NCI-H1694 (cell line): ENCODE data around the gene SIRPD.
"Not testable (repeated sequence)": the region's sequence is repeated elsewhere in the genome, so short reads cannot be mapped to it uniquely, and the experiment has no call there.

Experiments used
- DNase-seq: peaks from one replicate; lab custom pipeline; 2025; lab: John Stamatoyannopoulos, UW

The SIRPD gene

DNA sequence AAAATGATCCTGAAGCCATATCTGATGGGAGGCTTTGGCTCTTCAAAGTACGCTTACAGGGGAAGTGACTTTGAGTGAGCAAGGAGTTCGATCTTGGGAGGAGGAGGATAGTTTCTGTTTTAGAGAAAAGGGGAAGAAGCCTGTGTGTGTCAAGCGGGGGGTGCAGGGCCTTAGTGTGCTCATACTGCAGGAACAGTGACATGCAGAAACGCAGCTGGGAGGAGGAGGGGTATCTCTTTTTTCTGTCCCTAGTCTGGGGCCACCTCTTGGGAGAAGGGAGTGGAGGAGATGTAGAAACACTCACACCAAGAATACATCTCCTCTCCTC lies 19.8 kb downstream of the SIRPD start:
- DNase-seq: no peak

DNA sequence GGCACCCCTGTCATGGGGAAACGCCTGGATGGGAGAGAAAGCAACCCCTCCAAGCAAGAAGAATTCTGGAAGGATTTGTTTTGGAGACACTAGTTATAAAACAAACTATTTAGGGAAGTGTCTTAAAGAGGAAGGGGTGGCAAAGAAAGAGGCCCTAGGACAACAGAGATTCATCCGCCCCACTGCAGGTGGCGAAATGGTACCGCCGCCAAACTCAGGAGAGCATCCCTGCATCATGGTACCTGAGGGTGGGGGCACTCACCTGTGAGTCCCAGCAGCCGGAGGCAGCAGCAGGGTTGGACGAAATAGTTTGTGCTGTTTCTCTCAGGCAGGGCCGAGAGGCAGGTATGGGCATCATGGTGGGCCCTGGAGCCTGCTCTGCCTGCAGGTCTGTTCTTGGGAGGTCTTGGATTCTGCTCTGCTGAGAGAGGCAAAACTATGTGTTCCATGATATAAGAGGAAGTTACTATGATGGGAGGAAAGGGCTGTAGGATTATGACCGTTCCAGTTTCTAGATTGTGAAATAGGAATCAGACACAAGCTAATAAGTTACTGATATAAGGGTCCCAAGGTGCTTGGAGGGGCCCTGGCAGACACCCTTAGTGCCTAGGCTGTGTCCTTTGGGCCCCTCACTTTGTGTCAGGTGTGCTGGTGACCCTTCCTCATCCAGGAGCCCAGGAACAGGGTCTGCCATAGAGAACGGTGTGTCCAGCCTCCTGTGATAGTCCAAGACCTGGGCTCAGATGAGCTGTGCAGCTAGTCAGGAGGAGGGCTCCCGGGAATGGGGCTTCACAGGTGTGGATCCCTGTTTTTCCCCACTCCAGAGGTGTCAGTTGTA lies 20.4 kb downstream of the SIRPD start:
- DNase-seq: no peak

DNA sequence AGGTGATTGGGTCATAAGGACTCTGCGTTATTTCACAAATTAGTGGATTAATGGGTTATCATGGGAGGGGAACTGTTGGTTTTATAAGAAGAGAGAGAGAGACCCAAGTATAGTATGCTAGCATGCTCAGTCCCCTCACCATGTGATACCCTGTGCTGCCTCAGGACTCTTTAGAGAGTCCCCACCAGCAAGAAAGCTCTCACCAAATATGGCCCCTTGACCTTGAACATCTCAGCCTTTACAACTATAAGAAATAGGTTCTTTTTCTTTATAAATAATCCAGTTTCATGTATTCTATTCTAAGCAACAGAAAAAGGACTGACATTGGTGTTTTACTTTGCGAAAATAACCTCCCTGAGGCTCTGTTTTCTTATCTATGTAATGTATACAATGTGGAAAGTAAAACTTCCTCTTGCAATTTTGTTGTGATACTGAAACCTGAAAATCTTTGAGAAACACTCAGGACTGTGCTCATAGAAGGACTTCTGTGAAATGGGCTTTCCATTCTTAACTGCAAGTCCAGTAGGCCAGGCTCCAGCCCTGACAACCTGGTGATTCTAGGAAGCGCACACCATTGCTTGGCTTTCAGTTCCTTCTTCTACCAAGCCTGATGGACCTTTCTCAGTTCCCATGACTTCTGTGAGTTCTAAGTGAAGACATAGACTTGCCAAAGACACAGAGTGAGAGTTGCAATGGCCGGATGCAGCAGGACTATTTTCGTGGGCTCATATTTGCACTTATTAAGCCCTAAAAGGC lies 21.9 kb downstream of the SIRPD start:
- no peak for DNase-seq

DNA sequence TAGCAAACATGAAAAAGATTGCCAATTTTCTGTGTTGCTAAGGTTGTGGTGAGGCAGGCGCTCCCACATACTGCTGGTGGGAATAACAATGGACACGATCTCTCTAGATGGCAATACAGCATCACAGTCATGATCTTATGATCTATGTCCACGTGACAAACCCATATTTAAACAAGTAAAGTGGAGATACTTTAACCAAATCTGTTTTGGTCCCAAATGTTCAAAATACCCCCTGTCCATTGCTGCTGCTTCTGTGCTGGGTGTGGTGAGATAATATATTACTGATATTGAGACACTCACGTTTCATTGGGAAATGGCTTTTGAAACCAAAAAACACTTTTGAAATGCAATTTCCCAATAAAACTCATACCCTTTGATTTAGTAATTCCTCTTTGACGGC lies 23.0 kb downstream of the SIRPD start:
- no peak for DNase-seq

DNA sequence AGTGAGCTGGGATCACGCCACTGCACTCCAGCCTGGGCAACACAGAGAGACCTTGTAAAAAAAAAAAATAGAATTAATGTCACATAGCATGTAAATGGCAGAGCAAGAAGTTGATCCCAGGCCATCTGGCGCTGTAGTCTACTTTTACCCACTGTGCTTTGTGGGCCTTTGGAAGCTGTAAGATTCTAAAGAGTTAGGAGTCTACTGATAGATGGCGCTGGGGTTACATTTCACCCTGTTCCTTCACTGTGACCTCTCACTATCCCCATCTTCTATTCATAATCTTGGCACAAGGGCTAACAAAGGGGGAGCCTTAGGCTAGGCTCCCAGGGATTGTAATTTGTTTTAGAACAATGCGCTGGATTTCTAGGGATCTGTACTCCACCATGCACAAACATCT lies 24.4 kb downstream of the SIRPD start:
- no peak for DNase-seq

DNA sequence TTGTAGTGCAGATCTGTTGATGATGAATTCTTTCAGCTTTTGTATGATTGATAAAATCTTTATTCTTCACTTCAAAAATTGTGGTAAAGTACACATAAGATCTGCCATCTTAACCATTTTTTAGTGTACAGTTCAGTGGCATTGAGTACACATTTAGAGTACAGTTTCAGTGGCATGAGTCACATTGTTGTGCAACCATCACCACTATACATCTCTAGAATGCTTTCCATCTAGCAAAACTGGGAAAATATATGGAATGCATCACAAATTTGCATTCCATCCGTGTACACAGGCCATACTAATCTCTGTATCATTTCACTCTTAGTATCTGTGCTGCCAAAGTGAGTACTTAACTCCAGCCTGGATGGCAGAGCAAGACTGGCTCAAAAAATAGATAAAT lies 28.7 kb downstream of the SIRPD start:
- DNase-seq: no peak

DNA sequence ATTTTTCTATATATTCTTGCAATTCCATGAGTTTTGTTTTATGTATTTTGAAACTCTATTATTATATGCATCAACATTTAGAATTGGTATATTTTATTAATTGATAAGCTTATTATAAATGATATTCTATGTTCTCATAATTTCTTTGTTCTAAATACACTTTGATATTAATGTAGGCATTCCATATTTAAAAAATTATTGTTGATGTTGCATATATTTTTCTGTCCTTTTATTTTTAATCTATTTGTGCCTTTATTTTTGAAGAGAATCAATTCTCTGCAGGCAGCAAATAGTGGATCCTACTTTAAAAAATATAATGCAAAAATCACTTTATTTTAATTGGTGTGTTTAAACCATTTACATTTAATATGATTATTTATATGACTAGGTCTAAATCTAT lies 29.6 kb downstream of the SIRPD start:
- DNase-seq: no peak

DNA sequence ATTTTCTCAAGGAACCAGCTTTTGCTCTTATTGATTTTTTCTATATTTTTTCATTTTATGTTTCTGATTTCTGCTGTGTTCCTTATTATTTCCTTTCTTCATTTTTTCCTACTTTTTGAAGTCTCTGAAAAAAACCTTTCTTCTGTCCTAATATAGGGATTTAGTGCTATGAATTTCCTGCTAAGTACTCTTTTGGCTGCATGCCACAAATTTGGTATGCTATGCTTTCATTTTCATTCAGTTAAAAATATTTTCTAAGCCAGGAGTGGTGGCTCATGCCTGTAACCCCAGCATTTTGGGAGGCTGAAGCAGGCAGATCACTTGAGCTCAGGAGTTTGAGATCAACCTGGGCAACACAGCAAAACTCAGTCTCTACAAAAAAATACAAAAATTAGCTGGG lies 30.6 kb downstream of the SIRPD start:
- no peak for DNase-seq

DNA sequence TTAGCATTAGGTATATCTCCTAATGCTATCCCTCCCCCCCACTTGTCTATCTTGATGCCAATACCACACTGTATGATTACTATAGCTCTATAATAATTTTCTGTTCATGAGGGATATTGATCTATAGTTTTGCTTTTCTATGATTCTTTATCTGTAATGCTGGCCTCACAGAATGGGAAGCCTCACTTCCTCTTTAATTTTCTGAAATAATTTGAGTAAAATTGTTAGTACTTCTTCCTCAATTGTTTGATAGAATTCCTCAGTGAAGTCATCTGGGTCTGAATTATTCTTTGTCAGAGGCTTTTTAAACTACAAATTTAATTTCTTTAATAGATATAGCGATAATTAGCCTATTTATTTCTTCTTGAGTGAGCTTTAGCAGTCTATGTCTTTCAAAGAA lies 31.2 kb downstream of the SIRPD start:
- no peak for DNase-seq

DNA sequence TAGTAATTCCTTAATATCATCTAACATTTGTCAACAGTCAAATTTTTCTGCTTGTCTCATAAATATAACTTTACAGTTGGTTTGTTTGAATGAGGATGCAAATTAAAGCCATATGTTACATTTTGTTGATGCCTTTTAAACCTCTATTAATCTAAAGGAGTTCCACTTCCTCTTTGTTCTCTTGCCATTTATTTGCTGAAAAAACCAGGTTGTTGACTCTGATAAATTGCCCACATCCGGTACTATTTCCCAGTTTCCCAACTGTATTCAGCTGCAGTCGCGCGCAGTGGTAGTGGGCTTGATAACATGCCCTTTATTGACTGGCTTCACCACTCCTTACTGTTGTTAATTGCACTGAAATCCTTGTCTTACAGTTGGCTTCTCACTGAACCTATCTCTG lies 33.5 kb downstream of the SIRPD start:
- no peak for DNase-seq

DNA sequence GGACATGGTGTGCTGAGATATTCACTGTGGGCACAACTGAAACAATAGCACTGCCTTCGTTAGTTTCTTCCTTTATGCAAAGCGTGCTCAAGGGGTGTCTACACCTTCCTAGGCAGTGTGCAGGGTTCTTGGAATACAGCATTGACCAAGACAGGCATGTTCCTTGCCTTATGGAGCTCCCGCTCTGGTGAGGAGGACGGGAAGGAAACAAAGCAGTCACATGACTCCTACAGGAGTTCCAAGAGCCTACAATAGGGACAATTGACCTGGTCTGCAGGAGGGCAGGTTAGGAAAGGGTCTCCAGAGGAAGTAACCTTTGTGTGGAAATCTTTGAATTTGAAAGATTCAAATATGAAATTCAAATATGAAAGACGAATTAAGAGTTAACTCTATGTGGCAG lies 40.5 kb downstream of the SIRPD start:
- DNase-seq: no peak

DNA sequence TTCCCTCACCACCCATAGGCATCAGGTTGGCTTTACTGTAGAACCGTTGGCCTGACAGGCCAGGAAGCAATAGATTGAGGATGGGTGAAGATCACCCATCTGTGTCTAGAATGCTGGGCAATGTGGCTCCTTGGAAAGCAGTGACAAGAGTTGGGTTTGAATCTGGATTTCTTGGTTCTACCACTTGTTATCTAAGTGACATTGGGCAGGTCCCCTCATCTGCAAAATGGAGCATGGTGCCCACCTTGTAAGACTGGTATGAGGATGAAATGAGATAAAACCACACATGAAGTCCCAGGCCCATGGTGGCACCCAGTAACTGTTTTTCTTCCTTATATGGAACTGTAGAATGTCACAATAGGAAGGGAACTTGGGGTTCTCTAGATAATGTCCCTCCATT lies 43.7 kb downstream of the SIRPD start:
- DNase-seq: no peak

DNA sequence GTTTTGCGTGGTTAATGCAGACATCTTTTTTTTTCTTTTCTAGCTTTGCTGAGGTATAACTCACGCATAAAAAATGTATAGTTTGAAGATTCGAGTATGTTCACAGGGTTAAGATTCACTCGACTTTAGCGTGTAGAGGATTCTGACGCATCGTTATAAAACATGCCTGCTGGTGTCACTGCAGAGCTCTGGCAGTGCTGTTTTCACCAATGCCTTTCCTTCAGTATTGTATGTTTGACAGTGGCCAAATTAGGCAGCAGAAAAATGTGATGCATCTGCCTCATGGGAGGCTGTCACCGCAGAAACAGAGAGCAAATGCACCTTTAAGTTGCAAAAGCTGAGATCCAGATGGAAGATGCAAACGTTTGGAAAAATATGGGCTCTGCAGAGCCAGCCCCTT lies 48.3 kb downstream of the SIRPD start:
- DNase-seq: peak; percentile 9

DNA sequence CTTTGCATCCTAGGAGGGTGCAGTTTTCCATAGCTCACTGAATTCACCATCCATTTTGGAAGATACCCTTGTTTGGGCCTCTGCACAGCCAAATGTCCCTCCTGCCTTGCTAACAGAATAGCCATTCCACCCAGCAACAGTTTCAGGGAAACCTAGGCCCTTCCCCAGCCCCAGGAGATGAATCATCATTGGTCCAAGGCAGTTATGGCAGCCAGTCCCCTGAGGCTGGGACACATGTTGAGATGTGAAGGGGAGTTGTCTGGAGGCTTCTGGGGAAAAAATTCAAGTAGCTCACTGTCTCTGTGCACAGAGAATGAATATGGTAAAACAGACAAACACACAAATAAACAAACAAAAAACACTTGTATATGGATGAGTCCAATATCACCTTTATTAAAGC lies 48.9 kb downstream of the SIRPD start:
- DNase-seq: no peak

DNA sequence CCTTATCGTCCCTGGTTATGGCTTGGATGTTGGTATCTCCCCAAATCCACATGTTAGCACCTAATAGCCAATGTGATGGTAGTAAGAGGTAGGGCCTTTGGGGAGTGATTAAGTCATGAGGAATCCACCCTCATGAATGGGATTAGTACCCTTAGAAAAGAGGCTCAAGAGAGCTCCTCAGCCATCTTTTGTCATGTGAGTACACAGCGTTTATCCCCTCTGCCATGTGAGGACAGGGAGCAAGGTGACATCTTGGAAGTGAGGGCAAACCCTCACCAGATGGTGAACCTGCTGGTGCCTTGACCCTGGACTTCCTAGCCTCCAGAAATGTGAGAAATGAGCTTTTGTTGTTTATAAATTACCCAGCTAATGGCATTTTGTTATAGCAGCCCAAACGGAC lies 50.2 kb downstream of the SIRPD start:
- DNase-seq: no peak

DNA sequence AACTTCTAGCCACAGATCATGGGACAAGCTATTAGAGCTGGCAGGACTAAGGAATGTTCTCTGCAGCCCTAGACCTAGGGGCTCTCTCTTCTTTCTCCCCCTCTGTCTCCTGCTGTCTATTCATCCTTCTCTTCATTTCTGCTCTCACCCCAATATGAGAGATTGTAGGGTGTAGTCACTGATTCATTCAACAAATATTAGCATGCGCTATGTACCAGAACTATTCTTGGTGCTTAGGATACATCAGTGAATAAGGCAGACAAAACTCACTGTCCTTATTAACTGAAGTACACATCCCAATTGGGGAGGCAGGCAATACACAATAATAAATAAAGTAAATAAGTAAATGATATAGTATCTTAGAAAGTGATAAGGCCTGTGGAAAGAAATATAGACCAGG lies 51.6 kb downstream of the SIRPD start:
- DNase-seq: no peak

DNA sequence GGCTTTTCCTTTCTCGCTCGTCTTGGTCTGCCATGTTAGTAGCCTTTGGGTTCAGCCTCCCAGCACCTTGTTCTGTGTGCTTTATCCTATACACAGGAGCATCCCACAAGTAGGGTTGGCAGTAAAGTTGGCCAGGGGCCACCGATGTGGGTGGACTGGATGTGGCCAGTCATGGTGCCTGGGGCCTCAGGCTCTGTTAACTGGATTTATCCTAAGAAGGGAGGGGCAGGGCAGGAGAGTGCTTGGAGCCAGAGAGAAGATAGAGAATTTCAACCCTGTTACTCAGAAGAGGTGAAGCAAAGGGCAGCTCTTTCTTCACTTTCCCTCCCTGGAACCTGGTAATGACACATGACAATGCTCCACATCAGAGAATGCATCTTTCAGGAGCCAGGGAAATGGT lies 52.1 kb downstream of the SIRPD start:
- no peak for DNase-seq

DNA sequence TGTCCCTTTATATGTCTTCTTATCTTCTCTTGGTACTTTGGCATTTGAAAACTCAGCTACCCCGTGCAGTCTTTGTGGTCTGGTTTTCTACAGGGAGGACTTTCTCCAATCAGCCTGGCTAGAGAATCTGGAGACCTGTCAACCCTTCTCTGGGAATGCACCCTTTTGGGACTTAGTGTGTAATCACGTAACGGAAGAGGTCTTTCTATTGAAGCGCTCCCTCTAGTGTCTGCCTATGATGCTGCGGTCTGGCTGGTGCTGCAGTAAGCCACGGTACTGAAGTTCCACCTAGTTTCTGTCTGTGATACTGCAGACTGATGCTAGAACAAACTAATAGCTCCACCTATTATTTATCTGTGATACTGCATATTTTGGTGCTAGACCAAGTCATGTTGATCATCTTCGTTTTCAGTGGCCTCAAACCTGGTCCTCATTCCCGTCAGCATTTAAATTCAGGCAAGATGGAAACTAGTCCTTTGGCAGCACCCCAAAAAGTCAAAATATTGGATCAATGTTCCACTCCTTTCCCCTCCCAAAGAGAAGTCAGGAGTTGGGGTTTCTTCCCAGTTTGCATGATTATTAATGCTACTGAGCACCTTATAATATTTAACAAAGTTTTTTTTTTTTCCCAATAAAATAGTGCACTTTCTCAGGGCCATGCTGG lies 53.8 kb downstream of the SIRPD start:
- DNase-seq: peak; percentile 88

DNA sequence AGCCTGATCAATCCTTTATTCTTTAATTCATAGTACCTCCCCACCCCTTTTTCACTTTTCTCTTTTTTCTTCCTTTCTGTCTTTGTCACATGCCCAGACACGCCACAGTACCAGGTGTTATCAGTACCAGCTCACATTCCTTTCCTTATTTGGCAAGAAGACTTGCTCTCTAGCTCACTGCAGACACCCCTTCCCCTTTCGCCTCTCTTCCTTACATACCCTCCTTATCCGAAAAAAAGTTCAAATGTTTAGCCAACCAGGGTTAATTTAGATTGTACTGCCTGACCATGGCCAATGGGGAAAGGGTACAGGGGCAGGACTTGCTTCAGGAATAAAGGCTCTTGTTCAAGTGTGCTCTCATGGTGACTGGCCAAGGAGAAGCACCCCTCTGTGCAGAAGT lies 57.0 kb downstream of the SIRPD start:
- DNase-seq: no peak

DNA sequence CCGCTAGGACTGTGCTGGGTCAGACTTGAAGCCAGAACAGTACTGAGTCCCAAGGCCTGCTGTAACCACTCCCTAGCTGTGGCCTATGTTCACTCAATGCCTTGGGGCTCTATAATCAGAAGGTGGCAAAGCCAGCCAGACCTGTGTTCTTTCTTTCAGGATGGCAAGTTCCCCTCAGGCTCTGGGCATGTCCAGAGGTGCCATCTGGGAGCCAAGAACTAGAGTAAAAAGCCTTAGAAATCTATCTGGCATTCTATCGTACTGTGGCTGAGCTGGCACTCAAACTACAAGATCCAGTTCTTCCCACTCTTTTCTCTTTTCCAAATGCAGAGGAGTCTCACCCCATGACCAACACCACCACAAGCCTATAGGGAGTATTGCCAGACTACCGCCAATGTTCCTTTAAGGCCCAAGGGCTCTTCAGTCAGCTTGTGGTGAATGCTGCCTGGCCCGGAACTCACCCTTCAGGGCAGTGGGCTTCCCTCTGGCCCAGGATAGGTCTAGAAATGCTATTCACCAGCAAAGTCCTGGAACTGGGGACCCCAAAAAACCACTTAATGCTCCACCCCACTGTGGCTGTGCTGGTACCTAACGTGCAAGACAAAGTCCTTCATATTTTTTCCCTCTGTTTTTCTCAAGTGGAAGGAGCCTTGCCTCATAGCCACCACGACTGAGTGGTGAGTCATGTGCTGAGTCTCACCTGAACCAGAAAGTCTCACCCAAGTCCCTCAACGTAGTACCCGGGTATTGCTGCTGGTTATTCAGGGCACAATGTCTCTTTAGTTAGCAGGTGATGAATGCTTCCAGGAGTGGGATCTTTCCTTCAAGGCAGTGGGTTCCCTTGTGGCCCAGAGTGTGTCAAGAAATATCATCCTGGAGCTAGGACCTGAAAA lies 57.7 kb downstream of the SIRPD start:
- DNase-seq: no peak

DNA sequence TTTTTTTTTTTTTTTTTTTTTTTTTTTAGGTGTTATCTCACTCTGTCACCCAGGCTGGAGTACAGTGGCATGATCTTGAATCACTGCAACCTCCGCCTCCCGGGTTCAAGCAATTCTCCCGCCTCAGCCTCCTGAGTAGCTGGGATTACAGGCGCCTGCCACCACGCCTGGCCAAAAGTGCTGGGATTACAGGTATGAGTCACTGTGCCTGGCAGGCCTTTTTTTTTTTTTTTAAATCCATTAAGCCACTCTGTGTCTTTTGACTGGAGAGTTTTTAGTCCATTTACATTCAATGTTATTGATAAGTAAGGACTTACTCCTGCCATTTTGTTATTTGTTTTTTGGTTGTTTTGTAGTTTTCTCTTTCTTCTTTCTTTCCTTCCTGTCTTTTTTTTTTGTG lies 60.1 kb downstream of the SIRPD start:
- not testable (repeated sequence) for DNase-seq

DNA sequence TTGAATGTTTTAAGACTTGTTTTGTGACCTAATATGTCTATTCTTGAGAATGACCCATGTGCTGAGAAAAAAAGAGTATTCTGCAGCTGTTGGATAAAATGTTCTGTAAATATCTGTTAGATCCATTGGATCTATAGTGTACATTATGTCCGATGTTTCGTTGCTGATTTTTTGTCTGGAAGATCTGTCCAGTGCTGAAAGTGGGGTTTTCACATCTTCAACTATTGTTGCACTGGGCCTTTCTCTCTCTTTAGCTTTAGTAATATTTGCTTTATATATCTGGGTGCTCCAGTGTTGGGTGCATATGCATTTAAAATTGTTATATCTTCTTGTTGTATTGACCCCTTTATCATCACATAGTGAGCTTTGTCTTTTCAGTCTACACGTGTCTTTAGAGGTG lies 60.6 kb downstream of the SIRPD start:
- DNase-seq: no peak
